ENCODE measurements around the gene RTN4RL1. TPM values are rescaled to one million over a fixed set of nuclear protein-coding genes. Genes with fewer than 3 reads are reported as not detected.

RTN4RL1 gene
- total RNA-seq, 3 donors from 2014 or later (not counting 1 experiment from before 2014, with no cell fraction given) = 0.15 to 0.23 TPM; not detected in 1

DNA sequence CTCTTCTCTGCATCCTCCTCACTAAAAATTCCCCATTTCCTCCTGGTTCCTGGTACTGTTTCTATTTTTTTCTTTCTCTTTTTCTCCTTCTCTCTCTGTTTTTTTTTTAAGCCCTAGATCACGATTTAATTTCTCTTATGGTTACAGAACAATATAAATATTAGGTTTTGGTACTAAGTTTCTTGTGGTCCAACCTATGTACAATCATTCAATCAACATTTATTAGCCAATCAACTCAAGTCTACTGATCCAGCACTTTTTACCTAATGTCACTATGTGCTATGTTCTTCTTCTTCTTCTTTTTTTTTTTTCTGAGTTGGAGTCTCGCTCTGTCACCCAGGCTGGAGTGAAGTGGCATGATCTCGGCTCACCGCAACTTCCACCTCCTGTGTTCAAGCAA lies 12.6 kb downstream of the RTN4RL1 start:
- no peak for ATAC-seq

DNA sequence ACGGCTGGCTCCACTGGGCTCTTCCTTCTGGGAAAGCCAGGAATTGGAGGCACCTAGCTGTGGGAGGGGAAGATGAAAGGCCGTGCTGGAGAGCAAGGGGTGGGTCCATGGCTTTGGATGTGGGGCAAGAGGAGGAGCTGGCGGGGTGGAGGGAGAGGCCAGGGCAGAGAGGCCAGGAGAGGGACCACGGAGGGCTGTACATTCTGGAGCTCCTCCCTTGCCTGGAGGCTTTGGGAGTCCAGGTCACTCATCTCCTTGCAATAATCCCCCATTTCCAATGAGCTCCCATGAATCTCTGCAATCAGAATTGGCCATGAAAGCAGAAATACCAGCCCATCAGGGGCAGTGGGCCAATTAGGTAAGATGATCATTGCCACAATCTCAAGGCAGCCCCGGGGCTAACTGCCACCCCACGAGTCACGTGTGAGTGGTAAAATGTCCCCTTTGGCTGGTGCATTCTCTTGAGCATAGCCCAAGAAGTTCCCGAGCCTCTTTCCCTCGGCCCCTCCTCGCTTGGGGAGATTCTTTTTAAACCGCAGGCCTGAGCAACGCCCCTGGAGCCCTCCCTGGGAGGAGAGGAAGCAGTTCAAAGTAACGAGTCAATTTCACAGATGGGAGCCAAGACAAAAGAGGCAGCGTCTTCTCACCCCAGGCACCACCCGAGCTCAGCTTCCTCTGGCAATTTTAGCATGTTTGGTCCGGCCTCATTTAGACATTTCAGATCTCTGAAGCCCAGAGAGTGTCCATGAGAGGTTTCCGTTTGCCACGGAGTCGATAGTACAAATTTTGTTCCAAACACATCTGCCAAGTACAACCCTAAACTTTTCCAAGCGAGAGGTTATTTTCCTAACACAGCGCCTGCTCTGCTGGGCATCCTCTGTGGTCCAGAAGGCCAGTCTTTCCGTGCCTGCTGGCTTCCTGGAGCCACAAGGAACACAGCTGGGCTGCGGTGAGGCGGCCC lies 13.4 kb downstream of the RTN4RL1 start:
- no peak overlapping the region for H3K27ac ChIP-seq (ENCODE audit: low read length)
- peak; percentile 15 to 40 (median 21) for ATAC-seq
- DNase-seq = no peak
- H3K4me1 ChIP-seq (ENCODE audit: control insufficient read depth, insufficient read depth, low read length) = peaks cover 5% of the 10 kb centered on the region
- H3K4me3 ChIP-seq (ENCODE audit: low read length) = no peak overlapping the region
- Mint-ChIP-seq H3K27ac (no peak overlapping the region), H3K9me3 (no peaks in the 10 kb centered on the region), H3K4me3 (no peak overlapping the region), H3K36me3 (no peaks in the 10 kb centered on the region), H3K27me3 (ENCODE audit: low read depth in 2 of 2) (peaks cover 6 to 16% of the 10 kb centered on the region in 2 donors), H3K4me1 (peaks cover 0 to 6% of the 10 kb centered on the region in 2 donors)
- 51% methylated on average over 24 of the region's 24 CpGs for WGBS (ENCODE audit: insufficient coverage)
- no peaks in the 10 kb centered on the region for H3K36me3 ChIP-seq (ENCODE audit: control insufficient read depth, insufficient read depth, low read length)
- intact Hi-C loops (cut with micrococcal nuclease) = no loop called here
- H3K9me3 ChIP-seq (ENCODE audit: control insufficient read depth, insufficient read depth, low read length) = no peaks in the 10 kb centered on the region
- peaks cover 5% of the 10 kb centered on the region for H3K27me3 ChIP-seq (ENCODE audit: control insufficient read depth, insufficient read depth, low read length)
- TF ChIP-seq, protein P1, sequence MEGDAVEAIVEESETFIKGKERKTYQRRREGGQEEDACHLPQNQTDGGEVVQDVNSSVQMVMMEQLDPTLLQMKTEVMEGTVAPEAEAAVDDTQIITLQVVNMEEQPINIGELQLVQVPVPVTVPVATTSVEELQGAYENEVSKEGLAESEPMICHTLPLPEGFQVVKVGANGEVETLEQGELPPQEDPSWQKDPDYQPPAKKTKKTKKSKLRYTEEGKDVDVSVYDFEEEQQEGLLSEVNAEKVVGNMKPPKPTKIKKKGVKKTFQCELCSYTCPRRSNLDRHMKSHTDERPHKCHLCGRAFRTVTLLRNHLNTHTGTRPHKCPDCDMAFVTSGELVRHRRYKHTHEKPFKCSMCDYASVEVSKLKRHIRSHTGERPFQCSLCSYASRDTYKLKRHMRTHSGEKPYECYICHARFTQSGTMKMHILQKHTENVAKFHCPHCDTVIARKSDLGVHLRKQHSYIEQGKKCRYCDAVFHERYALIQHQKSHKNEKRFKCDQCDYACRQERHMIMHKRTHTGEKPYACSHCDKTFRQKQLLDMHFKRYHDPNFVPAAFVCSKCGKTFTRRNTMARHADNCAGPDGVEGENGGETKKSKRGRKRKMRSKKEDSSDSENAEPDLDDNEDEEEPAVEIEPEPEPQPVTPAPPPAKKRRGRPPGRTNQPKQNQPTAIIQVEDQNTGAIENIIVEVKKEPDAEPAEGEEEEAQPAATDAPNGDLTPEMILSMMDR (IDR thresholded peaks at IDR 0.05) = no peak

More for the DNA sequence above, 12.6 kb downstream of the RTN4RL1 start:
- no peaks in the 10 kb centered on the region for H3K36me3 ChIP-seq (ENCODE audit: control insufficient read depth, insufficient read depth, low read length)
- no peaks in the 10 kb centered on the region for H3K36me3 Mint-ChIP-seq
- peaks cover 5% of the 10 kb centered on the region for H3K4me1 ChIP-seq (ENCODE audit: control insufficient read depth, insufficient read depth, low read length)
- H3K27me3 Mint-ChIP-seq (ENCODE audit: low read depth in 2 of 2) = peaks cover 6 to 16% of the 10 kb centered on the region in 2 donors
- no peak overlapping the region for H3K27ac Mint-ChIP-seq
- H3K27ac ChIP-seq (ENCODE audit: low read length) = no peak overlapping the region
- TF ChIP-seq, protein P1 (IDR thresholded peaks at IDR 0.05) = no peak
- 95% methylated on average over 3 of the region's 4 CpGs for WGBS (ENCODE audit: insufficient coverage)
- intact Hi-C loops (cut with micrococcal nuclease) = no loop called here
- no peak overlapping the region for H3K4me3 ChIP-seq (ENCODE audit: low read length)
- H3K4me3 Mint-ChIP-seq = peak overlapping the region; percentile 3
- H3K9me3 Mint-ChIP-seq = no peaks in the 10 kb centered on the region
- H3K27me3 ChIP-seq (ENCODE audit: control insufficient read depth, insufficient read depth, low read length) = peaks cover 5% of the 10 kb centered on the region
- DNase-seq = no peak
- H3K4me1 Mint-ChIP-seq = peaks cover 0 to 6% of the 10 kb centered on the region in 2 donors
- no peaks in the 10 kb centered on the region for H3K9me3 ChIP-seq (ENCODE audit: control insufficient read depth, insufficient read depth, low read length)

DNA sequence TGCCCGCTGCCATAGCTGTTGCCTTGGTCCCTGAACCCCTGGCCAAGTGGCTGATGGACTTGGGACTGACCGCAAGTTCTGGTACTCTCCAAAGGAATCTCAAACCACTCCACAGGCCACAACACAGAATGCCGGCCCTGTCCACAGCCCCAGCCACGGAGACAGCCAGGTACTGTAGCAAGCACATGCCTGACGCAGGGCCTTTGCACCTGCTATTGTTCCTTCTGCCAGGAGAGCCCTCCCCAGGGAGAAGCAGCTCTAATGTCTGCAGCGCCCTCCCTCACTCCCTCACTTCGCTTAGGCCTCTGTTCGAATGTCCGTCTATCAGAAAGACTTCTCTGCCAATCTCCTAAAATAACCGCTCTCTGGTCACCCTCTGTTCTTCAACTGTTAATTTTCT lies 15.4 kb downstream of the RTN4RL1 start:
- no peak overlapping the region for H3K4me3 ChIP-seq (ENCODE audit: low read length)
- WGBS (ENCODE audit: insufficient coverage) = no CpG with 5 or more reads among the region's 10 CpGs
- H3K4me3 Mint-ChIP-seq = no peak overlapping the region

More for the DNA sequence above, 15.4 kb downstream of the RTN4RL1 start:
- Mint-ChIP-seq H3K4me1 (peaks cover 0 to 6% of the 10 kb centered on the region in 2 donors), H3K27me3 (ENCODE audit: low read depth in 2 of 2) (peaks cover 6 to 10% of the 10 kb centered on the region in 2 donors), H3K36me3 (no peaks in the 10 kb centered on the region), H3K9me3 (no peaks in the 10 kb centered on the region), H3K27ac (no peak overlapping the region)
- Histone ChIP-seq H3K4me1 (ENCODE audit: control insufficient read depth, insufficient read depth, low read length) (peaks cover 5% of the 10 kb centered on the region), H3K27ac (ENCODE audit: low read length) (no peak overlapping the region), H3K9me3 (ENCODE audit: control insufficient read depth, insufficient read depth, low read length) (no peaks in the 10 kb centered on the region), H3K27me3 (ENCODE audit: control insufficient read depth, insufficient read depth, low read length) (peaks cover 5% of the 10 kb centered on the region), H3K36me3 (ENCODE audit: control insufficient read depth, insufficient read depth, low read length) (no peaks in the 10 kb centered on the region)
- DNase-seq = no peak
- TF ChIP-seq, protein P1 (IDR thresholded peaks at IDR 0.05) = no peak
- intact Hi-C loops (cut with micrococcal nuclease) = no loop called here
- ATAC-seq = no peak

Measured in natural killer cell (primary cell).